Mesenchymal stem cell (in vitro differentiated cells and primary cell): ENCODE measurements around the gene SEZ6L.

Experiments used
- DNase-seq: peaks from one replicate; pipeline ENCODE4 v3.0.0-alpha.2; 2013
- H2AFZ ChIP-seq: one replicate; pipeline ENCODE4 v1.6.1; 2013; ENCODE audit warnings: low read depth, mild to moderate bottlenecking, control low read depth, inconsistent platforms, low read length, moderate library complexity
- H2AK5ac ChIP-seq: 2 replicates; pipeline ENCODE4 v1.6.1; 2013; ENCODE audit warnings: low read length, moderate library complexity, mild to moderate bottlenecking, inconsistent platforms; ENCODE audit not compliant: severe bottlenecking
- H2BK120ac ChIP-seq: one replicate; pipeline ENCODE4 v1.6.1; 2013; ENCODE audit warnings: low read depth, mild to moderate bottlenecking, inconsistent platforms, low read length, moderate library complexity
- H2BK12ac ChIP-seq, 2 experiments: one replicate each; pipeline ENCODE4 v1.6.1; 2013; ENCODE audit warnings: inconsistent platforms in 2 of 2, low read length in 2 of 2, mild to moderate bottlenecking in 2 of 2, moderate library complexity in 2 of 2, control low read depth in 1 of 2
- H2BK15ac ChIP-seq: one replicate; pipeline ENCODE4 v1.6.1; 2013; ENCODE audit warnings: mild to moderate bottlenecking, low read depth, inconsistent platforms; ENCODE audit not compliant: poor library complexity, severe bottlenecking
- H2BK5ac ChIP-seq: 2 replicates; pipeline ENCODE4 v1.6.1; 2013; ENCODE audit warnings: low read depth, mild to moderate bottlenecking, low read length, control low read depth, inconsistent platforms; ENCODE audit not compliant: poor library complexity, severe bottlenecking
- H3K14ac ChIP-seq, 2 experiments: one replicate each; pipeline ENCODE4 v1.6.1; 2013; ENCODE audit warnings: inconsistent platforms in 2 of 2, low read length in 2 of 2, control low read depth in 1 of 2, mild to moderate bottlenecking in 1 of 2, moderate library complexity in 1 of 2
- H3K18ac ChIP-seq, 2 experiments: one replicate each; pipeline ENCODE4 v1.6.1; 2013; ENCODE audit warnings: inconsistent platforms in 2 of 2, low read length in 2 of 2, control low read depth in 1 of 2, low read depth in 1 of 2, mild to moderate bottlenecking in 1 of 2
- H3K23ac ChIP-seq, 2 experiments: one replicate each; pipeline ENCODE4 v1.6.1; 2013; ENCODE audit warnings: inconsistent platforms in 2 of 2, low read length in 2 of 2, mild to moderate bottlenecking in 2 of 2, moderate library complexity in 2 of 2, control low read depth in 1 of 2
- H3K27ac ChIP-seq: 2 replicates; pipeline ENCODE4 v1.5.1; 2013; ENCODE audit warnings: mild to moderate bottlenecking, moderate library complexity, low read length, control low read depth, inconsistent platforms; ENCODE audit not compliant: poor library complexity, severe bottlenecking
- H3K27me3 ChIP-seq, 2 experiments: 2 replicates each; pipeline versions ENCODE4 v1.6.1 to v1.7.0; 2013; ENCODE audit warnings: low read length in 2 of 2, mild to moderate bottlenecking in 2 of 2, moderate library complexity in 2 of 2, control low read depth in 1 of 2, inconsistent platforms in 1 of 2; ENCODE audit not compliant: control insufficient read depth in 1 of 2, insufficient read depth in 1 of 2
- H3K36me3 ChIP-seq, 2 experiments: 2 replicates each; pipeline versions ENCODE4 v1.6.1 to v1.7.0; 2013; ENCODE audit warnings: low read length in 2 of 2, control low read depth in 1 of 2, inconsistent platforms in 1 of 2, low read depth in 1 of 2, mild to moderate bottlenecking in 1 of 2; ENCODE audit not compliant: insufficient read depth in 2 of 2, control insufficient read depth in 1 of 2
- H3K4ac ChIP-seq, 2 experiments: one replicate each; pipeline ENCODE4 v1.6.1; 2013; ENCODE audit warnings: inconsistent platforms in 2 of 2, low read length in 2 of 2, mild to moderate bottlenecking in 2 of 2, moderate library complexity in 2 of 2, control low read depth in 1 of 2, low read depth in 1 of 2
- H3K4me1 ChIP-seq: 2 replicates; pipeline ENCODE4 v1.6.1; 2013; ENCODE audit warnings: low read depth, low read length, control low read depth; ENCODE audit not compliant: control insufficient read depth, insufficient read depth
- H3K4me2 ChIP-seq: 2 replicates; pipeline ENCODE4 v1.6.1; 2013; ENCODE audit warnings: low read length, mild to moderate bottlenecking, inconsistent platforms; ENCODE audit not compliant: poor library complexity, severe bottlenecking
- H3K4me3 ChIP-seq, 2 experiments: 2 replicates each; pipeline versions ENCODE4 v1.5.1 to v1.7.0; 2013; ENCODE audit warnings: low read length in 2 of 2, mild to moderate bottlenecking in 2 of 2, control low read depth in 1 of 2, low read depth in 1 of 2; ENCODE audit not compliant: insufficient read depth in 1 of 2
- H3K79me1 ChIP-seq: replicated peaks from 2 replicates; pipeline ENCODE4 v1.6.1; 2013; ENCODE audit warnings: mild to moderate bottlenecking, control low read depth, low read length, inconsistent platforms; ENCODE audit not compliant: poor library complexity, severe bottlenecking
- H3K9ac ChIP-seq: 2 replicates; pipeline ENCODE4 v1.7.0; 2013; ENCODE audit warnings: mild to moderate bottlenecking, low read length, moderate library complexity
- H3K9me3 ChIP-seq: 2 replicates; pipeline ENCODE4 v1.7.0; 2013; ENCODE audit warnings: mild to moderate bottlenecking, low read length; ENCODE audit not compliant: control insufficient read depth
- H4K8ac ChIP-seq: one replicate; pipeline ENCODE4 v1.6.1; 2013; ENCODE audit warnings: inconsistent platforms, mild to moderate bottlenecking, low read length, moderate library complexity
- H4K91ac ChIP-seq: one replicate; pipeline ENCODE4 v1.6.1; 2013; ENCODE audit warnings: mild to moderate bottlenecking, low read length, inconsistent platforms
- WGBS: methylation state at CpG from one replicate; pipeline ENCODE4 v1.1.7; 2013; ENCODE audit warnings: mixed read lengths; 5-methylcytosine and 5-hydroxymethylcytosine counted together

SEZ6L gene

DNA sequence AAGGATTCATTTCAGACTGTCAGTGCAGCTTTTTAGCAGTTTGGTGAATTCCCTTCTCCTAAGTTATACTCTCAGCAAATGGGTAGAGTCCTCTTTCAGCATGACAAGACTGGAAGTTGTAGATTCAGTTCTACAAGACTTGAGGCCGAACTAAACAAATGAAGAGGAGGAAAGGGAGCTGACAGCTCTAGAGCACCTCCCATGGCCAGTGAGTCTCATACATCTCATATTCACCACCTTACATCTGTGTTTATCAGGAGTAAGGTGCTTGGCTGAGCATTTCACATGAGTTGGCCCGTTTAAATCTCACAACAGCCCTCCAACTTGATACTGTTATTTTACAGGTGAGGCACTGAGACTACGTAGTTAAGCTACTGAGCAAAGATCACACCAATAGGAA lies 30.4 kb downstream of the SEZ6L start:
- H3K4me3 ChIP-seq = no peak overlapping the region
- H4K8ac ChIP-seq = no peak overlapping the region
- H2AK5ac ChIP-seq = no peak overlapping the region
- H3K4me2 ChIP-seq = no peak overlapping the region
- H3K9me3 ChIP-seq = no peaks in the 10 kb centered on the region
- 70% methylated on average over 3 of the region's 3 CpGs for WGBS
- H3K27ac ChIP-seq = no peak overlapping the region
- no peaks in the 10 kb centered on the region for H3K4me1 ChIP-seq
- H2BK15ac ChIP-seq = no peak overlapping the region
- no peak overlapping the region for H2BK5ac ChIP-seq
- H4K91ac ChIP-seq = no peak overlapping the region
- no peak overlapping the region for H3K18ac ChIP-seq
- H2BK12ac ChIP-seq = no peak overlapping the region
- no peak overlapping the region for H2AFZ ChIP-seq
- H3K14ac ChIP-seq = no peak overlapping the region
- no peaks in the 10 kb centered on the region for H3K79me1 ChIP-seq
- H3K36me3 ChIP-seq = no peaks in the 10 kb centered on the region
- H2BK120ac ChIP-seq = no peak overlapping the region
- peaks cover 0 to 3% of the 10 kb centered on the region in 2 experiments for H3K27me3 ChIP-seq
- H3K9ac ChIP-seq = no peak overlapping the region
- no peak for DNase-seq
- no peak overlapping the region for H3K4ac ChIP-seq
- H3K23ac ChIP-seq = no peak overlapping the region

DNA sequence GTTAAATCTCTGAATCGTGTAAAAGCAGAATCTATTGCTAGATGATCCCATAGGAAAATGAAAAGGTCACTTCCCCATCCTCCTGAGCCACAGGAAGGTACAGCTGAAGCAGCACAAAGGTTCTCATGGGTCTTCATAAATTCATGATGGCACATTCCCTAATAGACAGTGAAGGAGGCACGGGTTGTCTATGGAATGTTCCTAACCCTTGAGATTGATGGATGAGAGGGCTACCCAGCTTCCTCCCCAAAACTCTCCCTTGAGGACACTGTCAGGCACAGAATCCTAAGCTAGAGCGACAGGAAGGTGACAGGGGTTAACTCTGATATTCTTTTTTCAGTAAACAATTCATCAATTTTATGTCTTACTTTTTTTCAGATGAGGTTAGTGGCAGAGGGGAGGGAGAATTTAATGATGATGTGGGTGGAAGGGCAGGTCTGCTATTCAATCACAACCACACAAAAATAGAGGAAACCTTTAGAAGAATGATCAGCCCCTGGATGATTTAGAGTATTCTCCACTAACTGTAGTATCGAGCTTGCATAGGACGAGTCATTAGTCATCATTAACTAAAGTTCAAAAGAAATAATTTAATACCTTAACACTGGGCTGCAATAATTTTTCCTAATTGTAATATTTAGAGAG lies 33.1 kb downstream of the SEZ6L start:
- no peaks in the 10 kb centered on the region for H3K79me1 ChIP-seq
- no peaks in the 10 kb centered on the region for H3K36me3 ChIP-seq
- no peak overlapping the region for H2AFZ ChIP-seq
- no peak overlapping the region for H2BK12ac ChIP-seq
- H2AK5ac ChIP-seq = no peak overlapping the region
- H4K91ac ChIP-seq = no peak overlapping the region
- H3K18ac ChIP-seq = no peak overlapping the region
- 60% methylated on average over 2 of the region's 5 CpGs for WGBS
- no peak overlapping the region for H2BK15ac ChIP-seq
- H3K4me3 ChIP-seq = no peak overlapping the region
- no peak overlapping the region for H3K9ac ChIP-seq
- H3K23ac ChIP-seq = no peak overlapping the region
- no peak overlapping the region for H4K8ac ChIP-seq
- H3K27me3 ChIP-seq = peaks cover 0 to 3% of the 10 kb centered on the region in 2 experiments
- DNase-seq = no peak
- no peak overlapping the region for H2BK5ac ChIP-seq
- no peaks in the 10 kb centered on the region for H3K9me3 ChIP-seq
- no peak overlapping the region for H3K27ac ChIP-seq
- no peak overlapping the region for H3K4ac ChIP-seq
- H3K4me1 ChIP-seq = no peaks in the 10 kb centered on the region
- no peak overlapping the region for H2BK120ac ChIP-seq
- H3K4me2 ChIP-seq = no peak overlapping the region
- no peak overlapping the region for H3K14ac ChIP-seq

DNA sequence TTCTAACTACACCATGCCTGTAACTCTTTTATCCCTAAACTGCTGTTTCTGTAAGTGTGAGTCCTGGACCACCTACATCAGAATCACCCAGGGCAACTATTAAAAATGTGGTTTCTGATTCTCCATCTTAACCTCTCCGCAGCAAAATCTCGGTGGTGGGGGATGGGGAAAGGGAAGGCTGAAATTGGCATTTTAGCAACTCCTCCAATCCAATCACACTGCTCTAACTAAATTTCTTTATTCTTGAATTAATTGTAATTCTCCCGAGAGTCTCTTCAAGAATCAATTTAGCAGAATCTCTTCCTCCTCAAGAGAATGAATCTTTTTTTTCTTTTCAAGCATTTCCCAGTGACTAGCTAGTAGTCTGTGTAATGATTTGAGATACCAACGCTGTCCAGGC lies 36.2 kb downstream of the SEZ6L start:
- no peak overlapping the region for H2BK120ac ChIP-seq
- no peak overlapping the region for H3K14ac ChIP-seq
- no peak overlapping the region for H2BK5ac ChIP-seq
- DNase-seq = no peak
- H2BK15ac ChIP-seq = no peak overlapping the region
- WGBS = 94% methylated on average over 4 of the region's 4 CpGs
- H2AFZ ChIP-seq = no peak overlapping the region
- H3K9ac ChIP-seq = no peak overlapping the region
- no peak overlapping the region for H4K8ac ChIP-seq
- H3K4me3 ChIP-seq = no peak overlapping the region
- peaks cover 0 to 3% of the 10 kb centered on the region in 2 experiments for H3K27me3 ChIP-seq
- H3K27ac ChIP-seq = no peak overlapping the region
- no peak overlapping the region for H2BK12ac ChIP-seq
- H3K4me2 ChIP-seq = no peak overlapping the region
- H3K4ac ChIP-seq = no peak overlapping the region
- peaks cover 3% of the 10 kb centered on the region for H3K9me3 ChIP-seq
- H4K91ac ChIP-seq = no peak overlapping the region
- H3K36me3 ChIP-seq = no peaks in the 10 kb centered on the region
- H3K4me1 ChIP-seq = no peaks in the 10 kb centered on the region
- H3K23ac ChIP-seq = no peak overlapping the region
- H2AK5ac ChIP-seq = no peak overlapping the region
- H3K79me1 ChIP-seq = no peaks in the 10 kb centered on the region
- no peak overlapping the region for H3K18ac ChIP-seq

DNA sequence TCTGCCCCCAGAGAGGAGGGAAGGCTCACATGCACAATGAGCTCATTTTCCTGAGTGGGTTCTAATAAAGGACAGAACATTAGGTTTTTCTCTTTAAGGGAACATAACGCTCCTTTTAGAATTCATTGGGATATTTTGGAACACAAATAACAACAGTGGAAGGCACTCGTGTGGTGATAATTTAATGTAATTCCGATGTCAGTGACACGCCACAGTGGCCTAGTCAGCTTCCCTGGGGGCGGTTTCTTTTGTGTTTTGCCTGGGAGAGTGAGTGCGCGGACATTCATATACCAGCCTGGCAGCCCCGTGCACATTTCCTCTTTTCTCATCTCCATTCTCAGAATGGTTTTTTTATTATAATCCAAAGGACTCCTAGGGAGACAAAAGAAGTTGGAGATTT lies 41.1 kb downstream of the SEZ6L start:
- 58% methylated on average over 5 of the region's 8 CpGs for whole genome bisulfite sequencing
- Histone ChIP-seq H3K4me1 (no peaks in the 10 kb centered on the region), H3K4me2 (no peak overlapping the region), H3K4me3 (no peak overlapping the region), H3K79me1 (no peaks in the 10 kb centered on the region), H3K27ac (no peak overlapping the region), H2BK15ac (no peak overlapping the region), H3K18ac (no peak overlapping the region), H2BK12ac (no peak overlapping the region), H4K8ac (no peak overlapping the region), H3K9ac (no peak overlapping the region), H3K36me3 (no peaks in the 10 kb centered on the region), H2AK5ac (no peak overlapping the region), H3K4ac (no peak overlapping the region), H3K9me3 (peaks cover 3% of the 10 kb centered on the region), H3K23ac (no peak overlapping the region), H2BK120ac (no peak overlapping the region), H4K91ac (no peak overlapping the region), H3K14ac (no peak overlapping the region), H2BK5ac (no peak overlapping the region), H2AFZ (no peak overlapping the region), H3K27me3 (peaks cover 0 to 5% of the 10 kb centered on the region in 2 experiments)
- DNase-seq = no peak
